ENCODE measurements around the gene VPS13A.

DNA sequence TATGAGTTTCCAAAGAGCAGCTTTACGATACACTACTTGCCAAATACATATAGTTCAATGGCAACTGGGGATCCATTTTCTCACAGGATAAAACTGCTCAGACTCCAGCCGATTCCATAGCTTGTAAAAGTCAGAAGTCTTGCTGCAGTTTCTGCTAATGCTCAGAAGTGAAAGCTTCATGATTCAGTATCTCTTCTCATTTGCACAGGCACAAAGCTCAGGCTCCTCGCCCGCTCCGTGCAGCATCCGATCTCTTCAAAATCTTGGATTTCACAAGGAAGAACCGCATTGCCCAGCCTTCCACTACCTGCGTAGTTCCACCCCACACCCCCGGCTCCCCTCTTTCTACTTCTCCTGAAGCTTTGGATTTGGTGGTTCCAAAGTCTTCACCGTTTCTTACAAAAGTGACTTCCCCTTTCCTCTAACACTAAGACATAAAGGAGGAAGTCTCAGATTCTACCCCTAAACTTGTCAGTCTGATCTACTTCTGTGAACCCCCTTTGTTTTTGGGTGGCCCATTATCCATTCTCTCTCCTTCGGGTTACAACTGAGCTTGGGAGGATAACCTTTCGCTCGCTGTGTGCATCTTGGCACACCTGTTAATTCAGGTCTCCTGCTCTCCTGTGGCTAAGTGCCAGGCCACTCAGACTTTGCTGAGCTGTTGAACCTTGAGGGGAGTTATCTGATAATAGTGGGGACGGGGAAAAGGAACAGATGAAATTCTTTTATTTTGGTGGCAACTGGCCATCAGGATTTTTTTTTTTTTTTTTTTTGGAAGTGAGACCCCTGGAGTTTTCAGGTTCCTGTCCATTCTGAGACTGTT lies 276.7 kb downstream of the VPS13A start:
- TF ChIP-seq, protein P1, sequence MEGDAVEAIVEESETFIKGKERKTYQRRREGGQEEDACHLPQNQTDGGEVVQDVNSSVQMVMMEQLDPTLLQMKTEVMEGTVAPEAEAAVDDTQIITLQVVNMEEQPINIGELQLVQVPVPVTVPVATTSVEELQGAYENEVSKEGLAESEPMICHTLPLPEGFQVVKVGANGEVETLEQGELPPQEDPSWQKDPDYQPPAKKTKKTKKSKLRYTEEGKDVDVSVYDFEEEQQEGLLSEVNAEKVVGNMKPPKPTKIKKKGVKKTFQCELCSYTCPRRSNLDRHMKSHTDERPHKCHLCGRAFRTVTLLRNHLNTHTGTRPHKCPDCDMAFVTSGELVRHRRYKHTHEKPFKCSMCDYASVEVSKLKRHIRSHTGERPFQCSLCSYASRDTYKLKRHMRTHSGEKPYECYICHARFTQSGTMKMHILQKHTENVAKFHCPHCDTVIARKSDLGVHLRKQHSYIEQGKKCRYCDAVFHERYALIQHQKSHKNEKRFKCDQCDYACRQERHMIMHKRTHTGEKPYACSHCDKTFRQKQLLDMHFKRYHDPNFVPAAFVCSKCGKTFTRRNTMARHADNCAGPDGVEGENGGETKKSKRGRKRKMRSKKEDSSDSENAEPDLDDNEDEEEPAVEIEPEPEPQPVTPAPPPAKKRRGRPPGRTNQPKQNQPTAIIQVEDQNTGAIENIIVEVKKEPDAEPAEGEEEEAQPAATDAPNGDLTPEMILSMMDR (IDR thresholded peaks at IDR 0.05; ENCODE audit: low read length), result no peak
- TF ChIP-seq EZH2 (IDR thresholded peaks at IDR 0.05; ENCODE audit: borderline replicate concordance, low read length), result no peak

Measured in OCI-LY1 (cell line).